ENCODE data around the gene EDIL3. TPM values are rescaled to one million over a fixed set of nuclear protein-coding genes. Genes with fewer than 3 reads are reported as not detected.

The EDIL3 gene
- polyA plus RNA-seq, 1 donor (not counting 4 experiments of a cell fraction or from before 2014, with no cell fraction given): 0.34 TPM

GRCh38 chr5:84272771-84273516, 111.7 kb downstream of the EDIL3 start:
- TF ChIP-seq CTCF (optimal IDR thresholded peaks at IDR 0.05 in 1 of 3, IDR thresholded peaks at IDR 0.05 in 1 of 3, conservative IDR thresholded peaks at IDR 0.05 in 1 of 3; ENCODE audit: extremely low read depth in 1 of 3, insufficient read depth in 2 of 3, low read length in 3 of 3) (no peak), EZH2 (IDR thresholded peaks at IDR 0.05; ENCODE audit: low read length) (no peak)
- dilution Hi-C loops (cut with MboI; ENCODE audit: extremely low pct_ligation_motif_present, low sequenced_read_pairs): no loop called here
- DNase-seq (ENCODE audit: low read depth, low spot score) (no peak), FAIRE-seq (no peak)
- no peak overlapping the region for H3K4me2 ChIP-seq (ENCODE audit: control insufficient read depth, extremely low read depth, insufficient read depth, low read depth, low read length)
- H3K4me1 ChIP-seq (ENCODE audit: control insufficient read depth, extremely low read depth, insufficient read depth, low read length): no peaks in the 10 kb centered on the region
- no peak overlapping the region for H3K9ac ChIP-seq (ENCODE audit: control insufficient read depth, extremely low read depth, insufficient read depth, low read length)
- no peaks in the 10 kb centered on the region for H3K27me3 ChIP-seq (ENCODE audit: control insufficient read depth, extremely low read depth, insufficient read depth, low read length)
- H3K9me1 ChIP-seq (ENCODE audit: control insufficient read depth, extremely low read depth, insufficient read depth, low read length): no peaks in the 10 kb centered on the region
- H3K79me2 ChIP-seq (ENCODE audit: control insufficient read depth, insufficient read depth, low read length): no peaks in the 10 kb centered on the region
- H3K36me3 ChIP-seq (ENCODE audit: control insufficient read depth in 2 of 2, extremely low read depth in 1 of 2, insufficient read depth in 2 of 2, low read length in 2 of 2): no peaks in the 10 kb centered on the region
- H3K27ac ChIP-seq (ENCODE audit: control insufficient read depth, insufficient read depth, low read length): no peak overlapping the region
- H2AFZ ChIP-seq (ENCODE audit: control insufficient read depth, low read length): no peak overlapping the region
- H3K4me3 ChIP-seq (ENCODE audit: control insufficient read depth in 2 of 3, extremely low read depth in 1 of 3, insufficient read depth in 2 of 3, low read depth in 1 of 3, low read length in 3 of 3): no peak overlapping the region
- no peaks in the 10 kb centered on the region for H4K20me1 ChIP-seq (ENCODE audit: control insufficient read depth, extremely low read depth, insufficient read depth, low read length)
- H3K9me3 ChIP-seq (ENCODE audit: control insufficient read depth, low read depth, low read length): no peaks in the 10 kb centered on the region

GRCh38 chr5:84265739-84266550, 118.7 kb downstream of the EDIL3 start:
- no peak for FAIRE-seq
- Histone ChIP-seq H3K9ac (ENCODE audit: control insufficient read depth, extremely low read depth, insufficient read depth, low read length) (no peak overlapping the region), H3K9me1 (ENCODE audit: control insufficient read depth, extremely low read depth, insufficient read depth, low read length) (no peaks in the 10 kb centered on the region), H3K79me2 (ENCODE audit: control insufficient read depth, insufficient read depth, low read length) (no peaks in the 10 kb centered on the region), H3K27ac (ENCODE audit: control insufficient read depth, insufficient read depth, low read length) (no peak overlapping the region), H2AFZ (ENCODE audit: control insufficient read depth, low read length) (no peak overlapping the region), H4K20me1 (ENCODE audit: control insufficient read depth, extremely low read depth, insufficient read depth, low read length) (no peaks in the 10 kb centered on the region), H3K9me3 (ENCODE audit: control insufficient read depth, low read depth, low read length) (no peaks in the 10 kb centered on the region), H3K4me2 (ENCODE audit: control insufficient read depth, extremely low read depth, insufficient read depth, low read depth, low read length) (no peak overlapping the region), H3K36me3 (ENCODE audit: control insufficient read depth in 2 of 2, extremely low read depth in 1 of 2, insufficient read depth in 2 of 2, low read length in 2 of 2) (no peaks in the 10 kb centered on the region), H3K27me3 (ENCODE audit: control insufficient read depth, extremely low read depth, insufficient read depth, low read length) (no peaks in the 10 kb centered on the region), H3K4me1 (ENCODE audit: control insufficient read depth, extremely low read depth, insufficient read depth, low read length) (no peaks in the 10 kb centered on the region), H3K4me3 (ENCODE audit: control insufficient read depth in 2 of 3, extremely low read depth in 1 of 3, insufficient read depth in 2 of 3, low read depth in 1 of 3, low read length in 3 of 3) (no peak overlapping the region)
- TF ChIP-seq CTCF (optimal IDR thresholded peaks at IDR 0.05 in 1 of 3, IDR thresholded peaks at IDR 0.05 in 1 of 3, conservative IDR thresholded peaks at IDR 0.05 in 1 of 3; ENCODE audit: extremely low read depth in 1 of 3, insufficient read depth in 2 of 3, low read length in 3 of 3) (no peak), EZH2 (IDR thresholded peaks at IDR 0.05; ENCODE audit: low read length) (no peak)
- dilution Hi-C loops (cut with MboI; ENCODE audit: extremely low pct_ligation_motif_present, low sequenced_read_pairs): no loop called here
- DNase-seq (ENCODE audit: low read depth, low spot score): no peak

Measured in keratinocyte (primary cell).